Loucy (cell line): ENCODE results near the gene ENKUR.

Experiments used
- CTCF ChIP-seq: fragments of 200-600 bp; sonication (generic); conservative IDR thresholded peaks from 2 replicates; pipeline ENCODE4 v1.5.1; 2014; ENCODE audit warnings: mild to moderate bottlenecking, antibody characterized with exemption, low read length
- EZH2phosphoT487 ChIP-seq: fragments of 200-600 bp; IDR thresholded peaks from 2 replicates; pipeline ENCODE4 v1.6.1; 2018; ENCODE audit warnings: antibody characterized with exemption, mild to moderate bottlenecking, moderate library complexity, borderline replicate concordance

DNA sequence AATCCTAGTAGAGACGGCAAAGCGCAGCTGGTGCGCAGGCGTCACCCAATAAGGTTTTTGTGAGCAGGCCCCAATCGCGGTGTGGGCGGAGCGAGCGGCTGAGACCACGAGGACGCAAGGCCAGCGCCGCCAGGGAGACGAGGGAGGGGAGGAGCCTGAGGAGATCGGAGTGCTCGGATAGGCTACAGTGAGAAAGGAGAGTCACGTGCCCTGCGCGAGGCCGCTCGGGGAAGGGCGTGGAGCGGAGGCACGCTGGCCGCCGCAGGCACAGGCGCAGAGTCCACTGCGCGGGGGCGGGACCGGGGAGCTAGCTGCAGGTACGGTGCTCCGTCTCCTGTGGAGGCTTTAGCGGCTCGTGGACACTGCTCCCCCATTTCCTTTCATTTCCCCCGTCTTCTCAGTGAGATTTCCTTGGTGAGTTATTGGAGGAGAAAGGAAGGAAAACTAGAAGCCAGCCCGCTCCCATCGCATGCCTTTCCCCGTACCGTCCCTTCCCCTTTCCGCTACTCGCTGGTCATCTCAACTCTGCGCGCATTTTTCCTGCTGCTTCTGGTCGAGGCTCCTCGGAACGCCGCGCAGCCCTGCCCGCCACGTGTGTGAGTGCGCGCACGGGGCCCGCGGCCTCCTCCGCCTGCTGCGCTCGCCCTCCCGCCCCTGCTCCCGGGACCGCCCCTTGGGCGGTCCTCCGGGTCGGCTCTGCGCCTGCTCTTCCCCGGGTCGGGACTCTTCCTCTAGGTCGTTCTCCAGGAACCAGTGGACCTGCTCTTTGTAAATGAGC is 607 bp upstream of the ENKUR start, which contains the start of gene THNSL1:
- TF ChIP-seq CTCF: no peak
- no peak for TF ChIP-seq EZH2phosphoT487
